Activated T-cell treated with anti-CD3 and anti-CD28 coated beads, Interleukin-2, amount 50 U/mL, for 48 hours (primary cell): ENCODE data around the gene SLC9A6.
"Not testable (repeated sequence)": the region's sequence is repeated elsewhere in the genome, so short reads cannot be mapped to it uniquely, and the experiment has no call there.

Experiments used
- DNase-seq, 2 experiments: peaks; one replicate each; pipeline ENCODE4 v3.0.0-alpha.2; 2020

The SLC9A6 gene

GRCh38 chrX:136064661-136065043 is 79.4 kb downstream of the SLC9A6 start:
- no peak for DNase-seq

GRCh38 chrX:136065044-136065671 is 79.9 kb downstream of the SLC9A6 start:
- no peak for DNase-seq

- no peak for DNase-seq
Observed at GRCh38 chrX:136067097-136067496, 81.9 kb downstream of the SLC9A6 start.

GRCh38 chrX:136067966-136068365 is 82.7 kb downstream of the SLC9A6 start:
- no peak for DNase-seq

- no peak for DNase-seq
Observed at GRCh38 chrX:136076942-136077341, 91.7 kb downstream of the SLC9A6 start.

- no peak for DNase-seq
Observed at GRCh38 chrX:136080766-136081165, 95.5 kb downstream of the SLC9A6 start.

GRCh38 chrX:136086521-136086920 is 101.3 kb downstream of the SLC9A6 start:
- no peak for DNase-seq

GRCh38 chrX:136091898-136092297 is 106.7 kb downstream of the SLC9A6 start:
- DNase-seq: not testable (repeated sequence)

- no peak for DNase-seq
Observed at GRCh38 chrX:136094962-136095361, 109.7 kb downstream of the SLC9A6 start.
